Neural progenitor cell (in vitro differentiated cells): ENCODE measurements around the gene ACP5. TPM values are rescaled to one million over a fixed set of nuclear protein-coding genes. Genes with fewer than 3 reads are reported as not detected.

Experiments used
- DNase-seq: peaks from one replicate; pipeline ENCODE4 v3.0.0-alpha.2; 2016; ENCODE audit warnings: low spot score
- H2AFZ ChIP-seq: fragments of 200-600 bp; sonication (generic); replicated peaks from 2 replicates; pipeline ENCODE4 v1.6.1; 2016; ENCODE audit warnings: antibody characterized with exemption
- H3F3A ChIP-seq: fragments of 200-600 bp; sonication (generic); 2 replicates; pipeline ENCODE4 v1.6.1; 2016; ENCODE audit warnings: antibody characterized with exemption, low read depth
- H3K27ac ChIP-seq: fragments of 200-600 bp; sonication (generic); 2 replicates; pipeline ENCODE4 v1.5.1; 2016; ENCODE audit warnings: mild to moderate bottlenecking
- H3K27me3 ChIP-seq: fragments of 200-600 bp; sonication (generic); 2 replicates; pipeline ENCODE4 v1.6.1; 2016; ENCODE audit warnings: mild to moderate bottlenecking, moderate library complexity
- H3K36me3 ChIP-seq: fragments of 200-600 bp; sonication (generic); 2 replicates; pipeline ENCODE4 v1.5.1; 2016
- H3K4me1 ChIP-seq: fragments of 200-600 bp; sonication (generic); 2 replicates; pipeline ENCODE4 v1.6.1; 2016; ENCODE audit warnings: mixed run types
- H3K4me2 ChIP-seq: fragments of 200-600 bp; sonication (generic); 2 replicates; pipeline ENCODE4 v1.6.1; 2016
- H3K4me3 ChIP-seq: fragments of 200-600 bp; sonication (generic); 2 replicates; pipeline ENCODE4 v1.5.1; 2016
- H3K79me2 ChIP-seq: fragments of 200-600 bp; sonication (generic); 2 replicates; pipeline ENCODE4 v1.6.1; 2016; ENCODE audit warnings: low read depth
- H3K9ac ChIP-seq: fragments of 200-600 bp; sonication (generic); 2 replicates; pipeline ENCODE4 v1.6.1; 2016
- H3K9me3 ChIP-seq: fragments of 200-600 bp; sonication (generic); 2 replicates; pipeline ENCODE4 v1.5.1; 2016; ENCODE audit warnings: low read depth
- H4K20me1 ChIP-seq: fragments of 200-600 bp; sonication (generic); 2 replicates; pipeline ENCODE4 v1.6.1; 2016; ENCODE audit warnings: low read depth
- H3K27ac Mint-ChIP-seq: 3 replicates; pipeline ENCODE4 v1.8.0; 2021; ENCODE audit warnings: mixed read lengths
- H3K27me3 Mint-ChIP-seq: 2 replicates; pipeline ENCODE4 v1.8.0; 2022; ENCODE audit warnings: low read depth, mild to moderate bottlenecking, inconsistent platforms, moderate library complexity, mixed read lengths; ENCODE audit not compliant: insufficient read depth
- H3K36me3 Mint-ChIP-seq: 3 replicates; pipeline ENCODE4 v1.8.0; 2021; ENCODE audit warnings: mixed read lengths
- H3K4me1 Mint-ChIP-seq: 3 replicates; pipeline ENCODE4 v1.8.0; 2021; ENCODE audit warnings: mixed read lengths
- H3K4me3 Mint-ChIP-seq: 3 replicates; pipeline ENCODE4 v1.8.0; 2021; ENCODE audit warnings: mild to moderate bottlenecking, moderate library complexity, mixed read lengths
- H3K9me3 Mint-ChIP-seq: 3 replicates; pipeline ENCODE4 v1.8.0; 2020; ENCODE audit warnings: mixed read lengths
- EZH2 ChIP-seq: fragments of 200-600 bp; sonication (generic); IDR thresholded peaks from 2 replicates; pipeline ENCODE4 v1.6.1; 2017; ENCODE audit warnings: antibody characterized with exemption, mild to moderate bottlenecking, moderate library complexity
- EZH2phosphoT487 ChIP-seq: fragments of 200-600 bp; sonication (generic); IDR thresholded peaks from 2 replicates; pipeline ENCODE4 v1.6.1; 2017; ENCODE audit warnings: antibody characterized with exemption
- total RNA-seq: library from RNA; depleted of rRNA; stranded (reverse); fragments of >200 nt; gene quantifications from 2 replicates; pipeline ENCODE4 v1.2.3, GENCODE V29; 2015; ENCODE audit warnings: low replicate concordance
- TF ChIP-seq, protein P1 (sequence below): fragments of 200-600 bp; sonication (generic); IDR thresholded peaks from 2 replicates; pipeline ENCODE4 v1.5.1; 2017; ENCODE audit warnings: antibody characterized with exemption, mild to moderate bottlenecking

ACP5 gene
- total RNA-seq, 1 donor from 2014 or later = 0.11 TPM

DNA sequence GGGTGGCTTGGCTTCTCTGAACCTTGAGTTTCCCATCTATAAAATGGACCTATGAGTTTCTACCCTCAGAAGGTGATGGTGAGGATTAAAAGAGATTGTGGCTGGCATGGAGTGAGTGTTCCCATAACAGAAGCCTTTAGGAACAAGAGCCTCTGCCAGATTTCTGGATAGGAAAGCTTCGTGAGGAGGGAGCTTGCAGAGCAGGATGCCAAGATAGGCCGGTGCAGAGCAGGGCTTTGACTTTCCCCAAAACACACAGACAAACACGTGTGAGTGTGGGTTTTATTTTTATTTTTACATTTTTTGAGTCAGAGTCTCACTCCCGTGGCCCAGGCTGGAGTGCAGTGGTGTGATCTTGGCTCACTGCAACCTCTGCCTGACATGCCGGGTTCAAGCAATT lies 42.5 kb downstream of the ACP5 start:
- Histone ChIP-seq H3K4me2 (no peak overlapping the region), H3K4me3 (no peak overlapping the region), H3K36me3 (no peaks in the 10 kb centered on the region), H3K9ac (no peak overlapping the region), H2AFZ (no peak overlapping the region), H3K27me3 (peaks cover 12% of the 10 kb centered on the region), H3F3A (peaks cover 28% of the 10 kb centered on the region), H3K4me1 (peaks cover 13% of the 10 kb centered on the region), H3K9me3 (no peaks in the 10 kb centered on the region), H4K20me1 (no peaks in the 10 kb centered on the region), H3K79me2 (no peaks in the 10 kb centered on the region), H3K27ac (no peak overlapping the region)
- no peaks in the 10 kb centered on the region for H3K36me3 Mint-ChIP-seq
- H3K4me3 Mint-ChIP-seq = peak overlapping the region; percentile 73
- H3K27me3 Mint-ChIP-seq = peaks cover 19% of the 10 kb centered on the region
- H3K4me1 Mint-ChIP-seq = peaks cover 24% of the 10 kb centered on the region
- TF ChIP-seq EZH2 (no peak), EZH2phosphoT487 (no peak)
- TF ChIP-seq, protein P1, sequence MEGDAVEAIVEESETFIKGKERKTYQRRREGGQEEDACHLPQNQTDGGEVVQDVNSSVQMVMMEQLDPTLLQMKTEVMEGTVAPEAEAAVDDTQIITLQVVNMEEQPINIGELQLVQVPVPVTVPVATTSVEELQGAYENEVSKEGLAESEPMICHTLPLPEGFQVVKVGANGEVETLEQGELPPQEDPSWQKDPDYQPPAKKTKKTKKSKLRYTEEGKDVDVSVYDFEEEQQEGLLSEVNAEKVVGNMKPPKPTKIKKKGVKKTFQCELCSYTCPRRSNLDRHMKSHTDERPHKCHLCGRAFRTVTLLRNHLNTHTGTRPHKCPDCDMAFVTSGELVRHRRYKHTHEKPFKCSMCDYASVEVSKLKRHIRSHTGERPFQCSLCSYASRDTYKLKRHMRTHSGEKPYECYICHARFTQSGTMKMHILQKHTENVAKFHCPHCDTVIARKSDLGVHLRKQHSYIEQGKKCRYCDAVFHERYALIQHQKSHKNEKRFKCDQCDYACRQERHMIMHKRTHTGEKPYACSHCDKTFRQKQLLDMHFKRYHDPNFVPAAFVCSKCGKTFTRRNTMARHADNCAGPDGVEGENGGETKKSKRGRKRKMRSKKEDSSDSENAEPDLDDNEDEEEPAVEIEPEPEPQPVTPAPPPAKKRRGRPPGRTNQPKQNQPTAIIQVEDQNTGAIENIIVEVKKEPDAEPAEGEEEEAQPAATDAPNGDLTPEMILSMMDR = no peak
- H3K27ac Mint-ChIP-seq = no peak overlapping the region
- no peaks in the 10 kb centered on the region for H3K9me3 Mint-ChIP-seq
- DNase-seq = no peak

DNA sequence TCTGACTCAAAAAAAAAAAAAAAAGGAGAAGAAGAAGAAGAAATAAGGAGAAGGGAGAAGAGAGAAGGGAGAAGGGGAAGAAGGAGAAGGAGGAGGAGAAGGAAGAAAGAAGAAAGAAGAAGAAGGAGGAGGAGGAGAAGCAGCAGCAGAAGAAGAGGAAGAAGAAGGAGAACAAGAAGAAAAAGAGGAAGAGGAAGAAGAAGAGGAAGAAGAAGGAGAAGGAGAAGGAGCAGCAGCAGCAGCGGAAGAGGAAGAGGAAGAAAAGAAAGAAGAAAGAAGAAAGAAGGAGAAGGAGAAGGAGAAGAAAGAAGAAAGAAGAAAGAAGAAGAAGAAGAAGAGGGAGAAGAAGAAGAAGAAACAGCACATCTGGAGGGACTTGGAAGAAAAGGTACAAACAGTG lies 42.9 kb downstream of the ACP5 start:
- peak overlapping the region; percentile 73 for H3K4me3 Mint-ChIP-seq
- H3K27ac Mint-ChIP-seq = no peak overlapping the region
- H2AFZ ChIP-seq = no peak overlapping the region
- H3K79me2 ChIP-seq = no peaks in the 10 kb centered on the region
- no peaks in the 10 kb centered on the region for H3K36me3 ChIP-seq
- H3K4me3 ChIP-seq = no peak overlapping the region
- peaks cover 10% of the 10 kb centered on the region for H3K4me1 ChIP-seq
- no peaks in the 10 kb centered on the region for H3K9me3 Mint-ChIP-seq
- peaks cover 31% of the 10 kb centered on the region for H3F3A ChIP-seq
- DNase-seq = no peak
- H3K27ac ChIP-seq = no peak overlapping the region
- H3K9ac ChIP-seq = no peak overlapping the region
- H3K27me3 ChIP-seq = peaks cover 12% of the 10 kb centered on the region
- no peak overlapping the region for H3K4me2 ChIP-seq
- H3K27me3 Mint-ChIP-seq = peaks cover 19% of the 10 kb centered on the region
- H3K36me3 Mint-ChIP-seq = no peaks in the 10 kb centered on the region
- no peaks in the 10 kb centered on the region for H4K20me1 ChIP-seq
- H3K4me1 Mint-ChIP-seq = peaks cover 24% of the 10 kb centered on the region
- TF ChIP-seq EZH2phosphoT487 (no peak), EZH2 (no peak)
- TF ChIP-seq, protein P1 = no peak
- no peaks in the 10 kb centered on the region for H3K9me3 ChIP-seq

DNA sequence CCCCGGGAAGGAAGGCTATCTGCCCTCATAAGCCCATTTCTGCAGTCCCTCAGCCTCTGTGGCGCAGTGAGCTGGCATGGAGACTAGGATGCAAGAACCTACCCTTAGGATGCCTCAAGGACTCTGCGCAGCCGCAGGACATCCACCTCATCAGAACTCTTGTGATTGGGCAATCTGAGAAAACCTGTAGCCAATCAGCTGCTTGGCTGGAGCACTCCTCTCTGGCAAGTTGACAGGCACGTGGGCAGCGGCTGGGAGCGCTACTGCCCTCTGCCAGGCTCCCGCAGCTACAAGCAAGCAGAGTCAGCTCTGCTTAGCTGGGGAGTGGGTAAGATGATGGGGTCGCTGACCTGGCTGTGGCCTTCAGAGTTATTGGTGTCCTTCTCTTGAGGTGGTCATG lies 47.0 kb downstream of the ACP5 start:
- H3K9me3 Mint-ChIP-seq = no peaks in the 10 kb centered on the region
- peak; percentile 89 for DNase-seq
- Histone ChIP-seq H2AFZ (no peak overlapping the region), H3K9me3 (no peaks in the 10 kb centered on the region), H3K27me3 (peaks cover 12% of the 10 kb centered on the region), H3K27ac (no peak overlapping the region), H4K20me1 (peaks cover 5% of the 10 kb centered on the region), H3K4me2 (no peak overlapping the region), H3K79me2 (no peaks in the 10 kb centered on the region), H3F3A (peaks cover 16% of the 10 kb centered on the region), H3K36me3 (no peaks in the 10 kb centered on the region), H3K9ac (no peak overlapping the region), H3K4me3 (no peak overlapping the region), H3K4me1 (peaks cover 4% of the 10 kb centered on the region)
- H3K27me3 Mint-ChIP-seq = peaks cover 9% of the 10 kb centered on the region
- no peaks in the 10 kb centered on the region for H3K36me3 Mint-ChIP-seq
- H3K4me1 Mint-ChIP-seq = peaks cover 23% of the 10 kb centered on the region
- H3K4me3 Mint-ChIP-seq = peak overlapping the region; percentile 69
- no peak overlapping the region for H3K27ac Mint-ChIP-seq
- TF ChIP-seq, protein P1 = peak; percentile 46
- TF ChIP-seq EZH2phosphoT487 = no peak
